Spleen (tissue), 11 donors: ENCODE measurements around the gene CT47C1. TPM values are rescaled to one million over a fixed set of nuclear protein-coding genes. Genes with fewer than 3 reads are reported as not detected.

ENCODE experiments used
- DNase-seq: peaks from one replicate; pipeline ENCODE4 v3.0.0-alpha.2; 2020
- H3K27ac ChIP-seq, 8 donors: fragments of 200-600 bp; sonication (generic) in 7 of 8; 1 replicate in 4 of 8; 2 replicates in 4 of 8; pipeline versions ENCODE4 v1.5.0 to v1.8.0; 2016 to 2021; ENCODE audit warnings: inconsistent platforms in 4 of 8, mild to moderate bottlenecking in 4 of 8, moderate library complexity in 1 of 8
- H3K27me3 ChIP-seq, 7 donors: fragments of 200-600 bp; sonication (generic) in 6 of 7; replicated peaks in 1 of 7; 1 replicate in 4 of 7; 2 replicates in 3 of 7; pipeline versions ENCODE4 v1.5.0 to v1.8.0; 2016 to 2021; ENCODE audit warnings: inconsistent platforms in 3 of 7, mild to moderate bottlenecking in 1 of 7
- H3K36me3 ChIP-seq, 6 donors: fragments of 200-600 bp; sonication (generic) in 5 of 6; 1 replicate in 4 of 6; 2 replicates in 2 of 6; pipeline versions ENCODE4 v1.5.0 to v1.8.0; 2016 to 2021; ENCODE audit warnings: inconsistent platforms in 2 of 6
- H3K4me1 ChIP-seq, 6 donors: fragments of 200-600 bp; sonication (generic) in 5 of 6; 1 replicate in 3 of 6; 2 replicates in 3 of 6; pipeline versions ENCODE4 v1.5.0 to v1.8.0; 2016 to 2021; ENCODE audit warnings: inconsistent platforms in 3 of 6
- H3K4me3 ChIP-seq, 8 donors: fragments of 200-600 bp; sonication (generic) in 7 of 8; 1 replicate in 4 of 8; 2 replicates in 4 of 8; pipeline versions ENCODE4 v1.5.0 to v1.8.0; 2016 to 2021; ENCODE audit warnings: inconsistent platforms in 4 of 8, mild to moderate bottlenecking in 4 of 8, moderate library complexity in 2 of 8
- H3K9me3 ChIP-seq, 8 donors: fragments of 200-600 bp; sonication (generic) in 7 of 8; 1 replicate in 4 of 8; 2 replicates in 4 of 8; pipeline versions ENCODE4 v1.5.0 to v1.8.0; 2016 to 2021; ENCODE audit warnings: inconsistent platforms in 4 of 8
- POLR2A ChIP-seq, 3 donors: fragments of 450-650 bp; IDR thresholded peaks; one replicate each; pipeline ENCODE4 v1.5.1; 2017; ENCODE audit warnings: antibody characterized with exemption in 3 of 3, mild to moderate bottlenecking in 1 of 3
- POLR2AphosphoS5 ChIP-seq, 3 donors: sonication (generic); formaldehyde crosslinking; IDR thresholded peaks; one replicate each; pipeline ENCODE4 v1.5.1; 2017; ENCODE audit warnings: antibody characterized with exemption in 3 of 3
- WGBS, 5 donors: extraction: QIAGEN DNeasy Blood & Tissue Kit in 3 of 5; methylation state at CpG; one replicate each; pipeline versions ENCODE4 v1.1.5 to v1.1.7; 2013 to 2018; 5-methylcytosine and 5-hydroxymethylcytosine counted together
- intact Hi-C: fragments of 100-400 bp; cut with DNase I; formaldehyde crosslinking; loops from one replicate; pipeline ENCODE4 v1.15.0; 2023; ENCODE audit warnings: low total_unique reads
- polyA plus RNA-seq, 3 donors: library from polyadenylated mRNA; stranded (reverse); fragments of 200-250 nt; gene quantifications; one replicate each; pipeline ENCODE4 v1.2.1, GENCODE V29; 2013
- total RNA-seq, 7 donors: library from RNA; depleted of rRNA in 3 of 7; stranded (reverse); fragments of >200 nt in 3 of 7; fragmentation: NEBNext Ultra II Directional in 4 of 7; extraction: Animal tissue kit (Norgen Biotek cat#: 25700) in 4 of 7; gene quantifications; one replicate each; pipeline versions ENCODE4 v1.1.0 to v1.2.1, GENCODE V29; 2016 to 2021
- TF ChIP-seq, protein P1 (sequence below), 11 experiments: fragments of 200-600 bp in 7 of 11; fragments of 450-650 bp in 4 of 11; sonication (generic) in 4 of 11; IDR thresholded peaks in 8 of 11; conservative IDR thresholded peaks in 3 of 11; 1 replicate in 7 of 11; 2 replicates in 4 of 11; pipeline versions ENCODE4 v1.4.0 to v1.8.0; 2016 to 2021; ENCODE audit warnings: antibody characterized with exemption in 11 of 11, inconsistent platforms in 4 of 11, mild to moderate bottlenecking in 1 of 11
- donor health status: healthy with polysubstance abuse.
- donor health status: DM: no; HTN: no; CAD: no; lungs with moderate emphysema.
- donor health status: DM: no; HTN: no; CAD: no.
- donor health status: Bipolar disorder and iron deficiency.
- donor health status: healthy.
- donor health status: DM: no; HTN: no; CAD: no.
- donor health status: DM: yes; HTN: yes; CAD: no.

The CT47C1 gene
- total and polyA plus RNA-seq, 10 donors = not detected

DNA sequence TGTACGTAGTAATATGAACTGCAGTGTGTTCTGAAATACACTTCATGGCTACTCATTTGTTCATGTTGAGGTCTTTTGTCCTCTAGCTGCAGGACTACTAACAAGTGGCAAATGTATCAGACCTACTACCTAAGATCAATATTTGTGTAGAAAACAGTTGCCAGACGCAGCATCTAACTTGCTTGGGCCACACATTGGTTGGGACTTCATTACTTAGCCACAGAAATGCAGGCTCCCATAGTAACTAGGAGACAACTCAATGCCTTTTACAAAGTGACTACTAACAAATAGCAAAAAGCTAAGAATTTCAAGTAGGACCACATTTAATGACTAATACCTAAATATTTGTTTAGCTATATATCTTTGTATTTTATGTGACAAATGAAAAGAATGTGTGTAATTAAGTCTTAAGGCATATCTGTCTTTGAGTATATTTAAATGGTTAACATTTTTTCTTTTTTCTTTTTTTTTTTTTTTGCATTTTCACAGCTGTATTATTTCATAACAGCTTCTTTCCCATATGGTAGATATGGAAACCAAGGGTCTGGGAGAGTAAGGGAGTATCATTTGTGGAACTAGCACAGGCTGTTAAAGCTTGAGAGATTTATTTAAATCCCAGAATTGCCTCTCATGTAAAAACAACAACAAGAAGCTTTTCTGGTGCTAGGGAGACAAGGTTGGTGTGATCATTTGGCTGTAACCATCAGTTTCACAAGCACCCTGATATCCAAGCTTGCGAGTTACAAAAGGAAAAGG, 2.7 kb downstream of the CT47C1 start:
- no peaks in the 10 kb centered on the region for H3K4me1 ChIP-seq
- TF ChIP-seq POLR2A (IDR thresholded peaks at IDR 0.05) = no peak
- no peak for TF ChIP-seq POLR2AphosphoS5 (IDR thresholded peaks at IDR 0.05)
- TF ChIP-seq, protein P1, sequence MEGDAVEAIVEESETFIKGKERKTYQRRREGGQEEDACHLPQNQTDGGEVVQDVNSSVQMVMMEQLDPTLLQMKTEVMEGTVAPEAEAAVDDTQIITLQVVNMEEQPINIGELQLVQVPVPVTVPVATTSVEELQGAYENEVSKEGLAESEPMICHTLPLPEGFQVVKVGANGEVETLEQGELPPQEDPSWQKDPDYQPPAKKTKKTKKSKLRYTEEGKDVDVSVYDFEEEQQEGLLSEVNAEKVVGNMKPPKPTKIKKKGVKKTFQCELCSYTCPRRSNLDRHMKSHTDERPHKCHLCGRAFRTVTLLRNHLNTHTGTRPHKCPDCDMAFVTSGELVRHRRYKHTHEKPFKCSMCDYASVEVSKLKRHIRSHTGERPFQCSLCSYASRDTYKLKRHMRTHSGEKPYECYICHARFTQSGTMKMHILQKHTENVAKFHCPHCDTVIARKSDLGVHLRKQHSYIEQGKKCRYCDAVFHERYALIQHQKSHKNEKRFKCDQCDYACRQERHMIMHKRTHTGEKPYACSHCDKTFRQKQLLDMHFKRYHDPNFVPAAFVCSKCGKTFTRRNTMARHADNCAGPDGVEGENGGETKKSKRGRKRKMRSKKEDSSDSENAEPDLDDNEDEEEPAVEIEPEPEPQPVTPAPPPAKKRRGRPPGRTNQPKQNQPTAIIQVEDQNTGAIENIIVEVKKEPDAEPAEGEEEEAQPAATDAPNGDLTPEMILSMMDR (IDR thresholded peaks at IDR 0.05 in 8 of 11, conservative IDR thresholded peaks at IDR 0.05 in 3 of 11) = no peak
- 77 to 93% (median 89%) methylated on average over 3 of the region's 3 CpGs for WGBS, 5 donors
- H3K27me3 ChIP-seq = peaks cover 0 to 5% (median 0%) of the 10 kb centered on the region in 7 donors
- no peak for DNase-seq
- no peak overlapping the region for H3K4me3 ChIP-seq
- intact Hi-C loops = no loop called here
- H3K36me3 ChIP-seq = no peaks in the 10 kb centered on the region
- no peak overlapping the region for H3K27ac ChIP-seq
- no peaks in the 10 kb centered on the region for H3K9me3 ChIP-seq

DNA sequence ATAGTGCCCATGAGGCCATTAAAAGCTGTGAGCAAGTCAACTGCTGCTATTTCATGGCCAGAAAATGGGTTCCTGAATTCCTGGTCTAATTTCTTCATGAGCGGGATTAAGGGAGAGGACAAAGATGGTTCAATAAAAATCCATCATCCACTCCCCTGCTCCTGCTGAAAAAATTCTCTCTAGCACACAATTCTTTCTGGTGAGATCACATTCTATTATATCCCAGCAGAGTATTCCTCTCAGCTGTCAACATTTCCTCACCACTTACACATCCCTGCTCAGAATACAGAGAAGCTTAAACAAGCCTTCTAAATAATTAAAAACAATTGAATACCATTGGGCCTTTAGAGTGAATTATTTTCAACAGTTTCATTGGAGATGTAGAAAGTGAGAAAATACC, 9.5 kb downstream of the CT47C1 start:
- no peak for DNase-seq
- peaks cover 0 to 4% (median 0%) of the 10 kb centered on the region in 7 donors for H3K27me3 ChIP-seq
- intact Hi-C loops = no loop called here
- H3K9me3 ChIP-seq = no peaks in the 10 kb centered on the region
- TF ChIP-seq, protein P1 (IDR thresholded peaks at IDR 0.05 in 8 of 11, conservative IDR thresholded peaks at IDR 0.05 in 3 of 11) = no peak
- no peak for TF ChIP-seq POLR2A (IDR thresholded peaks at IDR 0.05)
- TF ChIP-seq POLR2AphosphoS5 (IDR thresholded peaks at IDR 0.05) = no peak
- no peak overlapping the region for H3K4me3 ChIP-seq
- no peaks in the 10 kb centered on the region for H3K4me1 ChIP-seq
- WGBS, 5 donors = 74 to 100% (median 82%) methylated on average over 1 of the region's 1 CpG
- H3K36me3 ChIP-seq = no peaks in the 10 kb centered on the region
- H3K27ac ChIP-seq = no peak overlapping the region

DNA sequence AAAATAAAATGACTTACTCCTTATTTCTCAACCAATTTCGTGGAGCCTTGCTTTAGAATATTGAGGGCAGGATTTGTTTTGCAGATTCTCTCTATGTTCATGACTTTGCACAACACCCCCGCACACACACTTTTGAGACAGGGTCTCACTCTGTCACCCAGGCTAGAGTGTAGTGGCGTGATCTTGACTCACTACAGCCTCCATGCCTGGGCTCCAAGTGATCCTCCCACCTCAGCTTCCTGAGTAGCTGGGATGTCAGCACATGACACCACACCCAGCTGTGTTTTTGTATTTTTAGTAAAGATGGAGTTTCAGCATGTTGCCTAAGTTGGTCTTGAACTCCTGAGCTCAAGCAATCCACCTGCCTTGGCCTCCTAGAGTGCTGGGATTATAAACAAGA, 12.0 kb downstream of the CT47C1 start:
- intact Hi-C loops = no loop called here
- 60 to 92% (median 82%) methylated on average over 3 of the region's 3 CpGs for WGBS, 5 donors
- H3K4me1 ChIP-seq = no peaks in the 10 kb centered on the region
- TF ChIP-seq, protein P1 (IDR thresholded peaks at IDR 0.05 in 8 of 11, conservative IDR thresholded peaks at IDR 0.05 in 3 of 11) = no peak
- TF ChIP-seq POLR2AphosphoS5 (IDR thresholded peaks at IDR 0.05) (no peak), POLR2A (IDR thresholded peaks at IDR 0.05) (no peak)
- H3K36me3 ChIP-seq = no peaks in the 10 kb centered on the region
- peaks cover 0 to 4% (median 0%) of the 10 kb centered on the region in 7 donors for H3K27me3 ChIP-seq
- DNase-seq = no peak
- H3K27ac ChIP-seq = no peak overlapping the region
- no peak overlapping the region for H3K4me3 ChIP-seq
- H3K9me3 ChIP-seq = no peaks in the 10 kb centered on the region

- Histone ChIP-seq H3K4me1 (no peaks in the 10 kb centered on the region), H3K9me3 (no peaks in the 10 kb centered on the region), H3K4me3 (no peak overlapping the region), H3K36me3 (no peaks in the 10 kb centered on the region), H3K27ac (no peak overlapping the region), H3K27me3 (peaks cover 0 to 4% (median 0%) of the 10 kb centered on the region in 7 donors)
- WGBS, 5 donors = 74 to 100% (median 86%) methylated on average over 1 of the region's 1 CpG
- intact Hi-C loops = no loop called here
- TF ChIP-seq POLR2AphosphoS5 (IDR thresholded peaks at IDR 0.05) (no peak), POLR2A (IDR thresholded peaks at IDR 0.05) (no peak)
- TF ChIP-seq, protein P1 (IDR thresholded peaks at IDR 0.05 in 8 of 11, conservative IDR thresholded peaks at IDR 0.05 in 3 of 11) = no peak
- no peak for DNase-seq
These were observed 14.3 kb downstream of the CT47C1 start for GRCh38 chrX:119087121-119087520.
